ENCODE results near the gene DCAF17.

GRCh38 chr2:171478345-171478744 is 44.3 kb downstream of the DCAF17 start:
- TF ChIP-seq OSR1 (CRISPR knock-in tag; IDR thresholded peaks at IDR 0.05), result no peak
- TF ChIP-seq TSHZ2 (CRISPR knock-in tag; IDR thresholded peaks at IDR 0.05), result no peak
- peak; percentile 61 for TF ChIP-seq ISL1 (CRISPR knock-in tag; IDR thresholded peaks at IDR 0.05)
- no peak for TF ChIP-seq PATZ1 (CRISPR knock-in tag; IDR thresholded peaks at IDR 0.05; ENCODE audit: borderline replicate concordance)
- no peak for TF ChIP-seq POU6F1 (CRISPR knock-in tag; IDR thresholded peaks at IDR 0.05; ENCODE audit: borderline replicate concordance, low read depth)
- no peak for TF ChIP-seq TOX (CRISPR knock-in tag; IDR thresholded peaks at IDR 0.05; ENCODE audit: borderline replicate concordance)
- no peak for TF ChIP-seq ZNF565 (CRISPR knock-in tag; conservative IDR thresholded peaks at IDR 0.05; ENCODE audit: low read depth)
- TF ChIP-seq ZFP3 (CRISPR knock-in tag; IDR thresholded peaks at IDR 0.05), result no peak
- TF ChIP-seq SNAI2 (CRISPR knock-in tag; IDR thresholded peaks at IDR 0.05), result no peak
- no peak for TF ChIP-seq ESRRG (CRISPR knock-in tag; IDR thresholded peaks at IDR 0.05)
